22Rv1 (cell line): Measurements from ENCODE around the gene TNS1.

ENCODE experiments used
- ZFX ChIP-seq: fragments of 450-650 bp; IDR thresholded peaks from 2 replicates; pipeline ENCODE4 v1.6.1; 2017; ENCODE audit warnings: antibody characterized with exemption, borderline replicate concordance
- TF ChIP-seq, protein P1 (sequence below): fragments of 450-650 bp; IDR thresholded peaks from 2 replicates; pipeline ENCODE4 v1.5.1; 2017; ENCODE audit warnings: mild to moderate bottlenecking

DNA sequence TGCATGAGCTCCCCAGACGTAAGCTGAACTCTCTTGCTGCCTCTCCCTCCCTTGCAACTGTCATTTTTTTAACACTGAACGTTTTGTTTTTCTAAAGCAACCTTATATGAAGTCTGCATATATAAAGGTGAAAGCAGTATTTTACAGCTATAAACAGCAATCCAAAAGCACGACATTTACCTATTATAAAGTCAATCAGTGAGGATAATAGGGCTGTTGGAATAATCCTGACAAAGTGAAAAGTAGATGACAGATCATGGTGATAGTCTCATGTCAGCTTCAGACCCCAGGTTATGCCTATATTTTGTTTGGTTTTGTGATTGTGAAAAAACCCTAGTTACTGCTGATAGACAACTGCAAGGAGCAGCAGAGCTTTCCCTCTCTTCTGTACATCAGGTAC, 195.8 kb downstream of the TNS1 start:
- TF ChIP-seq ZFX = no peak
- TF ChIP-seq, protein P1, sequence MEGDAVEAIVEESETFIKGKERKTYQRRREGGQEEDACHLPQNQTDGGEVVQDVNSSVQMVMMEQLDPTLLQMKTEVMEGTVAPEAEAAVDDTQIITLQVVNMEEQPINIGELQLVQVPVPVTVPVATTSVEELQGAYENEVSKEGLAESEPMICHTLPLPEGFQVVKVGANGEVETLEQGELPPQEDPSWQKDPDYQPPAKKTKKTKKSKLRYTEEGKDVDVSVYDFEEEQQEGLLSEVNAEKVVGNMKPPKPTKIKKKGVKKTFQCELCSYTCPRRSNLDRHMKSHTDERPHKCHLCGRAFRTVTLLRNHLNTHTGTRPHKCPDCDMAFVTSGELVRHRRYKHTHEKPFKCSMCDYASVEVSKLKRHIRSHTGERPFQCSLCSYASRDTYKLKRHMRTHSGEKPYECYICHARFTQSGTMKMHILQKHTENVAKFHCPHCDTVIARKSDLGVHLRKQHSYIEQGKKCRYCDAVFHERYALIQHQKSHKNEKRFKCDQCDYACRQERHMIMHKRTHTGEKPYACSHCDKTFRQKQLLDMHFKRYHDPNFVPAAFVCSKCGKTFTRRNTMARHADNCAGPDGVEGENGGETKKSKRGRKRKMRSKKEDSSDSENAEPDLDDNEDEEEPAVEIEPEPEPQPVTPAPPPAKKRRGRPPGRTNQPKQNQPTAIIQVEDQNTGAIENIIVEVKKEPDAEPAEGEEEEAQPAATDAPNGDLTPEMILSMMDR = no peak
